AG09319 (cell line): ENCODE data around the gene CHCHD6.

Experiments
- DNase-seq: peaks from one replicate; pipeline ENCODE4 v3.0.0-alpha.2; 2010; ENCODE audit warnings: low read depth; ENCODE audit errors: extremely low read depth
- TF ChIP-seq, protein P1 (sequence below): IDR thresholded peaks from 2 replicates; pipeline ENCODE4 v1.5.1; 2011; ENCODE audit warnings: low read depth, mild to moderate bottlenecking, inconsistent platforms, low read length, moderate library complexity

Gene CHCHD6

DNA sequence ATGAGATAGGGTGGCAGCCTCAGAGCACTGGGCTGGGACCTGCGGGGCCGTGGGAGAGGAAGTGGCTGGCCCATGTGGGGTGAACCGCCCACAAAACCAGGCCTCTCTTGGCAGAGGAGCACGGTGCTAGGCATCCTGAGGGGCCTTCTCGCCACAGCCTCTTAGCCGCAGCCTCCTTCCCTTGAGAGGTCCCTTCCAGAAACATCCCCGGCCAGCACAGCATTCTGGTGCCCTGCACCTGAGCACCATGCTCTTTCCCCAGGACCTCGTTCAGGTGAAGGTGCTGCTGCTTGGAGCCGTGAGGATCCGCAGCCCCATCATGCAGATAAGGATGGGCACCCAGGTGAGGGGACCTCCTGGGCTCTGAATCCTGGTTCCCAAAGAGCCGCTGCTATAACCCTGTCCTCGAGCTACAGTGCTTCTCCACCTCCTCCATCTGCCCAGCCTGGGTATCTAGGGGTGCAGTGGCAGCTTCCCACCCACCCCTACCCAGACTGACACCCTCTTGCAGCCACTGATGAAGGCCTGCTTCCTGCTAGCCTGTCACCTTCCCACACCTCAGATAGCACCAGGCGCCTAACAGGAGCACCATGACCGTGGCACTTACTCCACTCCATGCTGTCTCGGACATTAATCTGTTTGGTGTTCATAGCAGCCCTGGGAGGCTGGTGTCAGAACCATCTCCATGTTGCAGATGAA, 37.9 kb upstream of the CHCHD6 start:
- DNase-seq, result no peak
- TF ChIP-seq, protein P1, sequence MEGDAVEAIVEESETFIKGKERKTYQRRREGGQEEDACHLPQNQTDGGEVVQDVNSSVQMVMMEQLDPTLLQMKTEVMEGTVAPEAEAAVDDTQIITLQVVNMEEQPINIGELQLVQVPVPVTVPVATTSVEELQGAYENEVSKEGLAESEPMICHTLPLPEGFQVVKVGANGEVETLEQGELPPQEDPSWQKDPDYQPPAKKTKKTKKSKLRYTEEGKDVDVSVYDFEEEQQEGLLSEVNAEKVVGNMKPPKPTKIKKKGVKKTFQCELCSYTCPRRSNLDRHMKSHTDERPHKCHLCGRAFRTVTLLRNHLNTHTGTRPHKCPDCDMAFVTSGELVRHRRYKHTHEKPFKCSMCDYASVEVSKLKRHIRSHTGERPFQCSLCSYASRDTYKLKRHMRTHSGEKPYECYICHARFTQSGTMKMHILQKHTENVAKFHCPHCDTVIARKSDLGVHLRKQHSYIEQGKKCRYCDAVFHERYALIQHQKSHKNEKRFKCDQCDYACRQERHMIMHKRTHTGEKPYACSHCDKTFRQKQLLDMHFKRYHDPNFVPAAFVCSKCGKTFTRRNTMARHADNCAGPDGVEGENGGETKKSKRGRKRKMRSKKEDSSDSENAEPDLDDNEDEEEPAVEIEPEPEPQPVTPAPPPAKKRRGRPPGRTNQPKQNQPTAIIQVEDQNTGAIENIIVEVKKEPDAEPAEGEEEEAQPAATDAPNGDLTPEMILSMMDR, result no peak

DNA sequence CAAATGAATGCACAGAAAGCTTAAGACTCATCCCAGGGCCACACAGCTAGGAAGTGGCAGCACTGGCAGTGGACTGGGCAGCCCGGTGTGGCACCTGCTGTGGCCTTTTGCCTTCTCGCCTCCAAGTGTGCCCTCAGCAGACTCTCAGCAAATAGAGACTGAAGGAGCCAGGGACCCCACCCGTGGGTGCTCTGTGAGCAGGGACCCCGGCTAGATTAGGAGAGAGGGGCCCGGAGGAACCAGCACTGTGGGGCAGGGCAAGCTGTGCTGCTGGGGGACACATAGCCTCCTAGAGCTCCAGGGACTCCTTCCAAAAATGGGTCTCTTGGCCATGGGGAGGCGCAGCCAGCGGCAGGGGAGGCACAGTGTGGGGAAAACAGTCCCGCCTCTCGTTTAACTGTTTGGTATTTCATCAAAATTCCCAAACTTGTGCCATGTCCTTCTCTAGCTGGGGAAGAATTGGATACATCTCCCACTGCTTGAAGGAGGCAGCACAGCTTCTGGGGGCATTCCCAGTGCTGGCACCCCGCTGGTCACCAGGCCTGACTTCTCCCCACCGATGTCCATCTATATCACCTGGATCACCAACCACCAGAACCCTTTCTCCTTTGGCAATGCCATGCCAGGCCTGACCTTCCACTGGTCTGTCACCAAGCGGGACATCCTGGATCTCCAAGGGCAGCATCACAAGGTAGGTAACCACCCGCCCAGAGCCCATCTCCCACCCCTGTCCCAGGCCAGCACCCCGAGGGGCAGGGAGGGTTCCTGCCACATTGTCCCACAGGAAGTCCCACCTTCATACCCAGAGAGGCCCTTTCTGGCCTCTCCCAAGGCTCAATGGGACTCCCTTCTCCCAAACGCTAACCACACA, 37.1 kb upstream of the CHCHD6 start:
- TF ChIP-seq, protein P1, result no peak

DNA sequence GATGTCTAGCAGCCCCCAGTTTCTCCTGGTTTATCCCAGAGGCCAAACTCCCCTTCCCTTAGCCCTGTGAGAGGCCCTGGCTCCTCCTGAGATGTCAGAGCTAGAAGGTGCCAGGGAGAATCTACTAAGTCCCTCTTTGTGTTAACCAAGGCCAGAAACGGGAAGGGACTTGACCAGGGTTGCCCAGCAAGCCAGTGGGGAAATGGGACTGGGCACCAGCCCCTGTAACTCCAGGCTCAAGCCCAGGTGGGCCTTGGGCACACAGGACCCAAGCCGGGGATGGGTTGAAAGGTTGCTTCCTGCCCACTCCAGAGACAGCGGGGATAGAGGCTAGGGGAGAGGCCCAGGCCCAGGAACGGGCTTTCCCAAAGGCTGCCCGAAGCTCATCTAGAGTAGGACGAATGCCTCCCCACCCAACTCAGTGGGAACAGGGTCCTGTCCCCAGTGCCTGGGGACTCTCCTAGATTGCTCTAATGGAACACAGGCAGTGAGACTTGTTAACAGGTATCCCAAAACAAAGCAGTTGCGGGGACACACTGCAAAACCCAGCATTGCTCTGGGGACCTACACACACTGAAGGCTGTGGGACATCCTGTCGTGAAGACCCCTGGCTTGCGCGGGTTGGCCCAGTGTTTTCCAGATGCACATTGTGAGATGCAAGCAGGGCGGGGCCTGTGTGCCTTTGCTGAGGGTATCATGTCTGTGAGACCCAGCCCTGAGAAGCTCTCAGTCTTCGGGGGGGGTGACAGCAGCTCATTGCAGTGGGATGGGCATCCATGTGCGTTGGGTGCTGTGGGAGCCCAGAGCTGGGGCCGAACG, 36.2 kb upstream of the CHCHD6 start:
- TF ChIP-seq, protein P1, result no peak
- DNase-seq, result no peak

More for the DNA sequence above, 37.1 kb upstream of the CHCHD6 start:
- DNase-seq, result no peak

DNA sequence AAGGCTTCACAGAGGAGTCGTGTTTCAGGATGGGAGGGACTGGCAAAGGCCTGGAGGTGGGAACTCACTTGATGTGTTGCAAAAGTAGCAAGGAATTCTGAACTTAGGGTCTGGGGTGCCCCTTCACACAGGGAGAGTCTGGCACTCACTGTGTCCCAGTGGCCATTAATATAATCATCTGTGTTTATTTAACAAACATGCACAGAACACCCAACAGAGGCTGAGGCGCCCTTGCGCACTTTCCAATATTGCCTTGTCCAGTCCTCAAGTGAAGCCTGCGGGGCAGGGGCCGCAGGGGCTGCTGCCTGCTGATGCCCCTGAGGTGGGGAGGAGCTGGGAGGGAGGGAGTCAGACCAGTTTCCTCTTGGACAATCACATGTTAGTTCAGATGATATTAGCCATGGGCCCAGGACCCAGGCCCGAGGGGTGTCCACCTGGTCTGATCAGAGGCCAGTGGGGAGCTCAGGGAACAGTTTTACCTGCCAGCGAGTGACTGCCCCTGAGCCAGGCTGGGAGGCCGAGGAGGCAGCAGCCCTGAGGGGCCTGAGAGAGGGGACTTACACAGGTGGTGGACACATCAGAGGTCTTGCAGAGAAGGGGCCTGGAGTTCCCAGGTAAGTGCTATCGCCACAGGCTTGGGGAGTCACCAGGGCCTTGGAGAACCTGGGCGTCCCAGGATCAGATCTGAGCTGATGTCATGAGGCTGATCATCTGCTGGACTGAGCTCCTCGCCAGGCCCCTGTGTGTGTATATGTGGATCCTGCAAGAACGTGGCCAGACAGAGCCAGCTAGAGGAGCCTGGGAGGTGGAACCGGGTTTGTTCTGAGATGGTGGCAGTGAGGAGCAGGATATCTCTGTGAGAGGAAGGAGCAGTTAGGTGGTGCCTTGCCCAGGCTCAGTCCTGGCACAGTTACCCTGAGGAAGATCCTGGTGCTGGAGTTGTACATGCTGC, 35.3 kb upstream of the CHCHD6 start:
- no peak for DNase-seq
- TF ChIP-seq, protein P1, result no peak

DNA sequence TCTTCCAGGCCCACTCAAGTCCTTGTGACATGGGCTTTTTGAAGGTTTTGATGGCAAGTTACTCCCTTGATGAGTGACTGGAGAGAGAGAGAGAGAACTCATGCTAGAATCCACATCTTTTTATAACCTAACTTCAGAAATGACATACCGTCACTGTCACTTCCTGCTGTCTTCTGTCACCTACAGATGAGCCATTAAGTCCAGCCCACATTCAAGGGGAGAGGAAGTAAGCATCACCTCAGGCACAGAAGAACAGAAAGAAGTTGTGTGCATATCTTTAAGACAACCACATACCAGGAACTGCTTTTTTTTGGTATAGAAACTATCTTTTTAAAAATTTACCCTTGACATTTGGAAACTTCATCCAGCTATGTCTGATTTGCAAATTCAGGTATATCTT, 32.5 kb upstream of the CHCHD6 start:
- TF ChIP-seq, protein P1, result no peak

DNA sequence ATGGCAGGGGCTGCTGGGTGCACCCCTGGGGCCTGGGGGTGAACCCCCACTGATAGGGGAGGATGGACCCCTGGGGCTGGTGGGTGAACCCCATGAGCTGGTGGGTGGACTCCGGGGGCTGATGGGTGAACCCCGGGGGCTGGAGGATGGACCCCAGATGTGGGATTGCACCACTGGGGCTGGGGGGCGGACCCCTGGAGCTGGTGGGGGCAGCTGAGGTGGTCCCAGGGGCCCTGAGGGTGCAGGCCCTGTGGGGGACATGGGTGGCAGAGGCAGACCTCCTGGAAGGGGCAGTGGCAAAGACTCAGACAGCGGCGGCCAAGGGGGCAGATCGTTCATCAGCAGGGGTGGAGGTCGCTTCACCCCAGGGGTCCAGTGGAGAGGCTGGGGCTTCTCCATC, 31.7 kb upstream of the CHCHD6 start:
- DNase-seq, result no peak
- TF ChIP-seq, protein P1, result no peak

More for the DNA sequence above, 32.5 kb upstream of the CHCHD6 start:
- DNase-seq, result no peak
